ENCODE data around the gene NGLY1. TPM values are rescaled to one million over a fixed set of nuclear protein-coding genes. Genes with fewer than 3 reads are reported as not detected.

NGLY1 gene
- total and polyA plus RNA-seq, 9 of the 15 experiments (the other 6 are each of a cell fraction or from before 2014, with no cell fraction given): 52.2 to 124 (median 87.6) TPM

- TF ChIP-seq, protein P1, sequence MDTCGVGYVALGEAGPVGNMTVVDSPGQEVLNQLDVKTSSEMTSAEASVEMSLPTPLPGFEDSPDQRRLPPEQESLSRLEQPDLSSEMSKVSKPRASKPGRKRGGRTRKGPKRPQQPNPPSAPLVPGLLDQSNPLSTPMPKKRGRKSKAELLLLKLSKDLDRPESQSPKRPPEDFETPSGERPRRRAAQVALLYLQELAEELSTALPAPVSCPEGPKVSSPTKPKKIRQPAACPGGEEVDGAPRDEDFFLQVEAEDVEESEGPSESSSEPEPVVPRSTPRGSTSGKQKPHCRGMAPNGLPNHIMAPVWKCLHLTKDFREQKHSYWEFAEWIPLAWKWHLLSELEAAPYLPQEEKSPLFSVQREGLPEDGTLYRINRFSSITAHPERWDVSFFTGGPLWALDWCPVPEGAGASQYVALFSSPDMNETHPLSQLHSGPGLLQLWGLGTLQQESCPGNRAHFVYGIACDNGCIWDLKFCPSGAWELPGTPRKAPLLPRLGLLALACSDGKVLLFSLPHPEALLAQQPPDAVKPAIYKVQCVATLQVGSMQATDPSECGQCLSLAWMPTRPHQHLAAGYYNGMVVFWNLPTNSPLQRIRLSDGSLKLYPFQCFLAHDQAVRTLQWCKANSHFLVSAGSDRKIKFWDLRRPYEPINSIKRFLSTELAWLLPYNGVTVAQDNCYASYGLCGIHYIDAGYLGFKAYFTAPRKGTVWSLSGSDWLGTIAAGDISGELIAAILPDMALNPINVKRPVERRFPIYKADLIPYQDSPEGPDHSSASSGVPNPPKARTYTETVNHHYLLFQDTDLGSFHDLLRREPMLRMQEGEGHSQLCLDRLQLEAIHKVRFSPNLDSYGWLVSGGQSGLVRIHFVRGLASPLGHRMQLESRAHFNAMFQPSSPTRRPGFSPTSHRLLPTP (IDR thresholded peaks at IDR 0.05; ENCODE audit: borderline replicate concordance, extremely low read depth, insufficient read length): no peak
- no peak for TF ChIP-seq KAT7 (CRISPR knock-in tag; IDR thresholded peaks at IDR 0.05; ENCODE audit: borderline replicate concordance)
- no peak for TF ChIP-seq HSF4 (CRISPR knock-in tag; IDR thresholded peaks at IDR 0.05; ENCODE audit: borderline replicate concordance)
- TF ChIP-seq ZNF311 (CRISPR knock-in tag; IDR thresholded peaks at IDR 0.05): no peak
- no peak for TF ChIP-seq MAFK (IDR thresholded peaks at IDR 0.05; ENCODE audit: low read length)
Observed at GRCh38 chr3:25725810-25726209, 57.4 kb downstream of the NGLY1 start (continued).

DNA sequence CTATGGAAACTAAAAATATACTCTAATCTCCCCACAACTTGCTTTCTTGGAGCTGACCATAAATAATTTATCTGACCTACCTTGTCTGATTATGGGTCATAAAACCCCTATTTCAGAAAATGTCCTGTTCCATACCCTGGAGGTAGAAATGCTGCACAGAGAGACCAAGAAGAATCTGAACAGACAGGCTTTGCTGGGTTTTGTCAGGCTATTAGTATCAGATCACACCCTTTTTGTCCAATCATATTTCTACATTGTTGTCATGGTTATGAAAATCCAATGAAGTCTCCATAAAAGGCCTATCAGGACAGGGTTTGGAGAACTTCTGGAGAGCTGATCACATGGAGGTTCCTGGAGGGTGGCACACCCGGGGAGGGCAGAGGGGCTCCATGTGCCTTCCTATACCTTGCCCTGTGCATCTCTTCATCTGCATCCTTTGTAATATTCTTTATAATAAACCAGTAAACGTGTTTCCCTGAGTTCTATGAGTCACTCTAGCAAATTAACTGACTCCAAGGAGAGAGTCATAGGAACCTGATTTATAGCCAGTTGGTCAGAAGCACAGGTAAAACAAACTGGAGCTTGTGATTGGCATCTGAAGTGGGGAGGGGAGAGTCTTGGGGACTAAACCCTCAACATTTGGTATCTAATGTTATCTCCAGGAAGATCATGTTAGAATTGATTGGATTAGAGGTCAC lies 58.1 kb downstream of the NGLY1 start:
- Histone ChIP-seq H3K4me2 (ENCODE audit: insufficient read depth, low read length) (no peak overlapping the region), H3K27ac (ENCODE audit: extremely low read depth, low read depth, low read length) (no peak overlapping the region), H3K27me3 (ENCODE audit: control insufficient read depth in 2 of 2, insufficient read depth in 2 of 2, low read length in 2 of 2) (no peaks in the 10 kb centered on the region), H3K36me3 (ENCODE audit: control insufficient read depth, insufficient read depth, low read length) (peaks cover 64% of the 10 kb centered on the region), H4K20me1 (replicated peaks; ENCODE audit: control insufficient read depth, insufficient read depth, low read length) (no peaks in the 10 kb centered on the region; the same call in 1 of the 2 replicates), H3K9ac (ENCODE audit: insufficient read depth in 1 of 2, low read depth in 2 of 2, low read length in 2 of 2) (no peak overlapping the region), H3K4me3 (no peak overlapping the region), H3K4me1 (replicated peaks in 1 of 2; ENCODE audit: control insufficient read depth in 2 of 2, insufficient read depth in 2 of 2, low read length in 2 of 2) (no peaks in the 10 kb centered on the region), H3K9me3 (replicated peaks; ENCODE audit: control insufficient read depth, insufficient read depth, low read depth, low read length) (no peaks in the 10 kb centered on the region), H3K79me2 (ENCODE audit: control insufficient read depth, insufficient read depth, low read length) (no peaks in the 10 kb centered on the region), H3K9me1 (ENCODE audit: control insufficient read depth, insufficient read depth, low read length) (no peaks in the 10 kb centered on the region), H2AFZ (ENCODE audit: low read depth, low read length) (no peak overlapping the region)
- ChIA-PET POLR2A (interaction anchor here (1.1 kb wide), 1 partner anchor 13 kb away, joined by 3 read pairs; no protein-coding TSS in a partner anchor), CTCF (ENCODE audit: low intra/inter-chr PET ratio) (no interaction called here)
- TF ChIP-seq E2F3 (CRISPR knock-in tag; IDR thresholded peaks at IDR 0.05): no peak
- no peak for TF ChIP-seq ZFPM2 (CRISPR knock-in tag; IDR thresholded peaks at IDR 0.05)
- no peak for TF ChIP-seq GTF2E2 (tag; IDR thresholded peaks at IDR 0.05)
- no peak for TF ChIP-seq FUS (optimal IDR thresholded peaks at IDR 0.05; ENCODE audit: low read depth, low read length)
- no peak for TF ChIP-seq NFIX (CRISPR knock-in tag; IDR thresholded peaks at IDR 0.05; ENCODE audit: low read depth)
- TF ChIP-seq NCOA2 (IDR thresholded peaks at IDR 0.05; ENCODE audit: partially characterized antibody in 2 of 2): no peak
- intact Hi-C loops (cut with micrococcal nuclease): no loop called here
- in situ Hi-C loops (cut with MboI): no loop called here
- no peak for DNase-seq (ENCODE audit: extremely low read depth in 1 of 4, low spot score in 3 of 4)
- no peak; the same call in 2 of the 3 replicates for ATAC-seq
- no TSS peak for BruUV-seq (replicated peaks)
- WGBS (ENCODE audit: insufficient coverage, low coverage, missing lambda C conversion rate): 63% methylated on average over 2 of the region's 2 CpGs
- FAIRE-seq: no peak
